Omental fat pad (tissue), 4 donors: ENCODE results near the gene PGAP3. TPM values are rescaled to one million over a fixed set of nuclear protein-coding genes. Genes with fewer than 3 reads are reported as not detected.
"Not testable (repeated sequence)": the region's sequence is repeated elsewhere in the genome, so short reads cannot be mapped to it uniquely, and the experiment has no call there.

ENCODE experiments used
- ATAC-seq: fragments of 150-250 bp; one replicate; pipeline ENCODE4 v1.9.1; 2016; ENCODE audit warnings: mild to moderate bottlenecking, moderate library complexity; ENCODE audit not compliant: low FRiP score
- DNase-seq: peaks from one replicate; pipeline ENCODE4 v3.0.0-alpha.2; 2019; ENCODE audit warnings: low spot score
- CTCF ChIP-seq, 3 donors: fragments of 450-650 bp; IDR thresholded peaks; one replicate each; pipeline ENCODE4 v1.5.1; 2016 to 2017; ENCODE audit warnings: antibody characterized with exemption in 3 of 3, mild to moderate bottlenecking in 3 of 3, moderate library complexity in 2 of 3
- total RNA-seq, 4 donors: library from RNA; depleted of rRNA; stranded (reverse); fragments of >200 nt; gene quantifications; one replicate each; pipeline ENCODE4 v1.1.0, GENCODE V29; 2016

PGAP3 gene
- total RNA-seq, 4 donors from 2014 or later = 8.2 to 12.8 (median 11.0) TPM

GRCh38 chr17:39700148-39700987 lies 12.5 kb upstream of the PGAP3 start:
- no peak for DNase-seq

GRCh38 chr17:39699818-39700147 lies 11.9 kb upstream of the PGAP3 start, which contains the start of gene ERBB2:
ERBB2 (plus strand) TSS chr17:39700064; CDS start chr17:39700239, 175 bp downstream.
- DNase-seq = no peak
- peak; percentile 85 for ATAC-seq
- TF ChIP-seq CTCF (IDR thresholded peaks at IDR 0.05) = no peak

More at GRCh38 chr17:39700148-39700987, 12.5 kb upstream of the PGAP3 start:
- peak; percentile 38 for ATAC-seq
- no peak for TF ChIP-seq CTCF (IDR thresholded peaks at IDR 0.05)

GRCh38 chr17:39699157-39699817 lies 11.4 kb upstream of the PGAP3 start:
- not testable (repeated sequence) for DNase-seq

GRCh38 chr17:39697961-39698360 lies 10.1 kb upstream of the PGAP3 start:
- ATAC-seq (no peak), DNase-seq (no peak)
- no peak for TF ChIP-seq CTCF (IDR thresholded peaks at IDR 0.05)

More at GRCh38 chr17:39699157-39699817, 11.4 kb upstream of the PGAP3 start:
- not testable (repeated sequence) for ATAC-seq

- DNase-seq (no peak), ATAC-seq (no peak)
- TF ChIP-seq CTCF (IDR thresholded peaks at IDR 0.05) = no peak
Observed at GRCh38 chr17:39696731-39697130, 8.9 kb upstream of the PGAP3 start.

GRCh38 chr17:39695089-39695474 lies 7.2 kb upstream of the PGAP3 start:
- no peak for ATAC-seq

More at GRCh38 chr17:39695089-39695474, 7.2 kb upstream of the PGAP3 start:
- no peak for TF ChIP-seq CTCF (IDR thresholded peaks at IDR 0.05)
- no peak for DNase-seq
